GM10266 (cell line): ENCODE results near the gene SASH3.
"Not testable (repeated sequence)": the region's sequence is repeated elsewhere in the genome, so short reads cannot be mapped to it uniquely, and the experiment has no call there.

Experiments used
- DNase-seq: peaks from one replicate; pipeline ENCODE4 v3.0.0; 2012; ENCODE audit errors: extremely low spot score
- TF ChIP-seq, protein P1 (sequence below): IDR thresholded peaks from 2 replicates; pipeline ENCODE4 v1.5.1; 2012; ENCODE audit warnings: mild to moderate bottlenecking, low read depth; ENCODE audit not compliant: control insufficient read depth, insufficient read depth; ENCODE audit errors: missing control alignments

The SASH3 gene

GRCh38 chrX:129739578-129739977 lies 40.2 kb upstream of the SASH3 start:
- TF ChIP-seq, protein P1, sequence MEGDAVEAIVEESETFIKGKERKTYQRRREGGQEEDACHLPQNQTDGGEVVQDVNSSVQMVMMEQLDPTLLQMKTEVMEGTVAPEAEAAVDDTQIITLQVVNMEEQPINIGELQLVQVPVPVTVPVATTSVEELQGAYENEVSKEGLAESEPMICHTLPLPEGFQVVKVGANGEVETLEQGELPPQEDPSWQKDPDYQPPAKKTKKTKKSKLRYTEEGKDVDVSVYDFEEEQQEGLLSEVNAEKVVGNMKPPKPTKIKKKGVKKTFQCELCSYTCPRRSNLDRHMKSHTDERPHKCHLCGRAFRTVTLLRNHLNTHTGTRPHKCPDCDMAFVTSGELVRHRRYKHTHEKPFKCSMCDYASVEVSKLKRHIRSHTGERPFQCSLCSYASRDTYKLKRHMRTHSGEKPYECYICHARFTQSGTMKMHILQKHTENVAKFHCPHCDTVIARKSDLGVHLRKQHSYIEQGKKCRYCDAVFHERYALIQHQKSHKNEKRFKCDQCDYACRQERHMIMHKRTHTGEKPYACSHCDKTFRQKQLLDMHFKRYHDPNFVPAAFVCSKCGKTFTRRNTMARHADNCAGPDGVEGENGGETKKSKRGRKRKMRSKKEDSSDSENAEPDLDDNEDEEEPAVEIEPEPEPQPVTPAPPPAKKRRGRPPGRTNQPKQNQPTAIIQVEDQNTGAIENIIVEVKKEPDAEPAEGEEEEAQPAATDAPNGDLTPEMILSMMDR: no peak
- no peak for DNase-seq

DNA sequence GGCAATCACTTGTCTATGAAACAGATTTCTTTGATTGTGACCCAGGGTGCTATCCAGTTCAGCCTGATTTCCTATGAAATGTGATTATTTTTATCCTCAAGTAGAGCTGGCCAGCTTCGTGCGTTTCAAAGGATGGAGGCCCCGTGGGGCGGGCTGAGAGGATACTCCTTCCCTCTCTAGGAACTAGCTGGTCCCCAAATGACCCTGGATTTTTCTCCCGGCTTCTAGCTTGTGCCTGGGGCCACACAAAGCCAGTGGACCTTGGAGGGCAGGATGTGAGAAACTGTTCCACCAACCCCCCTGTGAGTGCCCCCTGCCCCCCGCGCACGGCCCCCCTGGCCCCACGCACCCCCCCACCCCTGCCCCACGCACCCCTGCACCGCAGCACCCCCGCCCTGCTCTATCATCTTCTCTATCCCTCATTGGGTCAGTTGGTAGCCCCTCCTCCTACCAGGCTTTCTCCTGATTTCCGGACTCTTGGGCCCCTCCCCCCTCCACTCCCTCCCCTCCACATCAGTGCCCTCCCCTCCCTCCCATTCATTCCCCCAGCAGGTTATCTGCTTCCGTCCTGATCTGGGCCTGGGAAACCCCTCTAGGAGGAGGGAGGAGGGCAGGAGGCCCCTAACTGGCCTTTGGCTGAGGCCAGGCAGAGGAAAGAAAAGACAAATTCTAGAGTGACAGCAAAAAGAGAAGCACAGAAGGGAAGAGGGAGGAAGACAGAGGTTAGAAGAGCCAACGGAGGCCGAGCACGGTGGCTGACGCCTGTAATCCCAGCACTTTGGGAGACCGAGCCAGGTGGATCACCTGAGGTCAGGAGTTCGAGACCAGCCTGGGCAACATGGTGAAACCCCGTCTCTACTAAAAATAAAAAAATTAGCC lies 37.6 kb upstream of the SASH3 start:
- TF ChIP-seq, protein P1: no peak
- DNase-seq: peak; percentile 59

- not testable (repeated sequence) for DNase-seq
These were observed 37.0 kb upstream of the SASH3 start for GRCh38 chrX:129742759-129743152.

DNA sequence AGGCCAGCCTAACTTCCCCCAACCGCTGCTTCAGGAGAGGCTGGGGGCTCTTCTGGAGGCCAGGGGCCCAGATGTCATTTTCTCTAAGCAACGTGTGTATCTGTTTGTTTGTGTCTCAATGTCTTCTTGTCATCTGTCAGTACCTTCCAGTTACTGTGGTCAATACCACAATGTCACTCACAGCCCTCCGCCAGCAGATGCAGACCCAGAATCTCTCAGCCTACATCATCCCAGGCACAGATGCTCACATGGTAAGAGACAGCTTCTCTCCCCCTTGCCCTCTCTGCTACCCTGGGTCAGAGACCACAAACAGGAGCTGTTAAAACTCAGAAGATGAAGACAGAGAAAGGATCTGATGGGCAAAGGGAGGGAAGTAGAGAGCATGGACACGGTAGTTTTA lies 35.9 kb upstream of the SASH3 start:
- no peak for DNase-seq
- TF ChIP-seq, protein P1: no peak

DNA sequence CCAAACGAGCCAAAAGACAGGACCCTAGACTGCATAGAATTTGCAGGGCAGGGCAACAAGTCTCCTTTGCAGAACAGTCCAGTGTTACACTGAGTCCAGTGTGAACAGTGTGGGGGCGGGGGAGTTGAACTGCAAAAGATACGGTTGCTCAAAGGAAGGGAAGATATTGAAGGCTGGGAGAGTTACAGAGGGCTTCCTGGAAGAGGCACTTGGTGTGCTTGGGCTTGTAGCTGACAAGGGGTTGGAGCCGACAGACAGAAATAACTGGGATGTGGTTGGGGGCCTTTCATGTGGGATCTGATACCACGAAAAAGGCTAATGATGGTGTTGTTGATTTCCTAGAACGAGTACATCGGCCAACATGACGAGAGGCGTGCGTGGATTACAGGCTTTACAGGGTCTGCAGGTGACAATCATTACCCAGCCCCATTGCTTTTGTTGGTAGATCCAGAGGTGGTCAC lies 34.9 kb upstream of the SASH3 start:
- TF ChIP-seq, protein P1: no peak
- no peak for DNase-seq

- TF ChIP-seq, protein P1: no peak
- no peak for DNase-seq
These were observed 32.9 kb upstream of the SASH3 start for GRCh38 chrX:129746557-129747470.

DNA sequence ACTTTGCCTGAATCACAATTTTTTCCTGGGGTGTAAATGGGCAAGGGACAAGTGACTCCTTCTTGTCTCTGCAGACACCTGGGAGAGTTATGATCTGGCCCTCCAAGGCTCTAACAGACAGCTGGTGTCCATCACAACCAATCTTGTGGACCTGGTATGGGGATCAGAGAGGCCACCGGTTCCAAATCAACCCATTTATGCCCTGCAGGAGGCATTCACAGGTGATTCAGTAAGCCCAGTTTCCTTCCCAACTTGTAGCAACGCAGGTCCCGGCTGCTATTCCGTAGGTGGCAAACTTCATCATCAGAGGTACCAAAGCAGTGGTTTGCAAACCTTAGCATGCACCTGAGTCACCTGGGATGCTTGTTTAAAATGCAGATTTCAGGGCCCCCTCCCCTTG lies 32.2 kb upstream of the SASH3 start:
- TF ChIP-seq, protein P1: no peak
- no peak for DNase-seq
